Hepatic stellate cell (primary cell): ENCODE measurements around the gene GNA12.
"Not testable (repeated sequence)": the region's sequence is repeated elsewhere in the genome, so short reads cannot be mapped to it uniquely, and the experiment has no call there.

ENCODE experiments used
- DNase-seq: peaks from one replicate; pipeline ENCODE4 v3.0.0; 2011; ENCODE audit warnings: low spot score

Gene GNA12

GRCh38 chr7:2691011-2691707, 152.9 kb downstream of the GNA12 start:
- no peak for DNase-seq

GRCh38 chr7:2689951-2690705, 154.0 kb downstream of the GNA12 start:
- DNase-seq, result peak; percentile 86

GRCh38 chr7:2689343-2689847, 154.7 kb downstream of the GNA12 start:
- peak; percentile 70 for DNase-seq

GRCh38 chr7:2688409-2689342, 155.4 kb downstream of the GNA12 start:
- peak; percentile 55 for DNase-seq

DNA sequence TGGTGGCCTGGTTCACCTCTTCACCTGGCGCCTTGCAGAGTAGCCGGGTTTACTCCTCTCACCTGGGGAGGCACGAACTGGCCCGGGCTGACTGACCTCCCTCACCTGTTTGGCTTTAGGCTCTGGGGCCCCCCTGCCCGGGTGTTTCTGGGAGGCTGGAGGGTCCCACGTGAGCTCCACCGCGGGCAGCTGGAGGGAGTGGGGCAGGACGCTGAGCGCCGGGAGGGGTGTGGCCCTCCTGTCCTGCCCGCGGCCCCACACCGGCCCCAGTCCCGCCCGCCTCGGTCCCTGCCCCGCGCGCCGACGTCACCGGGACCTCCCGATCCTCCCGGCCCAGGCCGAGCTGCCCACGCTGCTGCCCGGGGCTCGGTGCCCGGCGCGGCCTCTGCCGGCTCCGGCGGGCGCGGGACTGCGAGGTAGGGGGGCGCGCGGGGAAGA, 156.2 kb downstream of the GNA12 start, which contains the start of gene AMZ1:
Gene AMZ1, plus strand, starts transcription at position 322 of the 438 bp plus-strand sequence. CDS start 12,250 bp downstream, outside the sequence.
- peak; percentile 74 for DNase-seq

DNA sequence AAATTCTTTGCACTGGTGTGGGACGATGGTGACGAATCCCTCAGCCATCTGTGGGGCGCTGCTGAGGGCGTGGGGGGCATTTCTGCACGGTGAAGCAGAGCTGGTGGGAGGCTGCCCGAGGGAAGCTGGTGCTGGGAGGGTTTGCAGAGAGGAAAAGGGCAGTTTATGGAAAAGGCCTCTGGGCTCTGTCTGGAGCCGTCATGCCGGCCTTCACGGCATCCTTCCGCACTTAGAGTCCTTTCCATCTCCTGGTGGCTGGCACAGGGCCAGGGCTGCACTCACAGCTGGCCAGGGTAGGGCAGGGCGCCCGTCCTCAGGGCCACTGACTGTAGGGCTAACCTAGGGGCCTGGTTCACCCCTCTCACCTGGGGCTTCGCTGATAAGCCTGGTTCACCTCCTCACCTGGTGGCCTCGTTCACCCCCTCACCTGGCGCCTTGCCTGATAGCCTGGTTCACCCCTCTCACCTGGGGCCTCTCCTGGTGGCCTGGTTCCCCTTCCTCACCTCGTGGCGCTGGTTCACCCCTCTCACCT, 156.7 kb downstream of the GNA12 start:
- DNase-seq, result peak; percentile 90

- DNase-seq, result no peak
These were observed 158.0 kb downstream of the GNA12 start for GRCh38 chr7:2686101-2686500.

- no peak for DNase-seq
These were observed 159.6 kb downstream of the GNA12 start for GRCh38 chr7:2684501-2684900.

DNA sequence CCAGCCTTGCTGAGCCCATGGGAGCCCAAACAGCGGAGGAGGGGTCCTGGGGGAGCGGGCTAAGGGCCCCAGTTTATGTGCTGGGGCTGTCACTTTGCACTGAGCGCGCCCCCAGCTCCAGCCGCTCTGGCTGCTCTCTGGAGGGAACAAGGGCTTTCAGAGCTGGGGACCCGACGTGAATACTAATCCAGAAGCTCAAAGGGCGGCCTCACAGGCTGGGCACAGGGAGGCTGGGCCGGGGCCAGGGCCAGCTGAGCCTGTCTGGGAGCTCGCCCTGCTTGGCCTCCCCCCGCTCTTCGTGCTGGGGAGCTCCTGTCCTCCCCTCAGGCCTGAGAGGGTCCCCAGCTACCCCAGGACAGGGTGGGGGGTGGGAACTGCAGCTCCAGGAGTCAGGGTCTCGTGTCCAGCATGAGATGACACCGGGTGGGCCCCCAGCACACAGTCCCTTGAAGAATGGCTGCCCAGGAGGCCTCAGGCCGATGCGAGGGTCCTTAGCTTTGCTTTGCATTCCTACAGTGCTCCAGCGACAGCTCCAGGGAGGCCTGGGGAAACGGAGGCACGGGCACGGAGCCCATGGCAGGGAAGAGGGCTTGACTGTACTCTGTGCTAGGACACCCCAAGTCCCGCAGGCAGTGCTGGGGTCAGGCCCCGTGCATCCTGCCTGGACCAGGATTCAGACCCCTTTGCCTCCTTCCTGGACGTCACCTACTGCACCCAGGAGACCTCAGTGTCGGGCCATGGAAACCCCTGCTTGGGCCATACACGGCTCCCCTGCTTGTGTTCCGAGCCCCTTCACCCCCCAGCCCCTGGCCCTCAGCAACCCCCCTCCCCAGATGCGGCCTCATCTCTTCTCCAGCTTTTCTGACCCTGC, 161.9 kb downstream of the GNA12 start:
- no peak for DNase-seq

GRCh38 chr7:2680792-2681490, 163.2 kb downstream of the GNA12 start:
- DNase-seq, result peak; percentile 87

DNA sequence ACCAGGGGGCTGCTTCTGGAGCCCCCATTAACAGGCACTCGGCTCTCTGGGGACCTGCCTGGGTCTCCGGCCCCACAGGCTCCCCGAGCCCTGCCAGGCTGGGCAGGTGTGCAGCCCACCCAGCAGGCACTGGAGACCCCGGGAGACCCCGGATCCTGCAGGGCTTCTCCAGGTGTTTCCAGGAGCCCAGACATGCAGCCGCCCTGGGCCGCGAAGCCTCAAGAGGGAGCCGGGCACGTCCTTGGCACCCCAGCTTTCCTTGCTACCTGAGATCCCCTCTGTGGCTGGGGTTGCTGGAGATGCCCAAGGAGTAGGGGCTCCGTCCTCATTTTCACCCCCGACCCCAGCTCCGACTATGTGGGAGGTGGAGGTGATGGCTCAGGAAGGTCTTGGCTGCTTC, 163.9 kb downstream of the GNA12 start:
- no peak for DNase-seq

DNA sequence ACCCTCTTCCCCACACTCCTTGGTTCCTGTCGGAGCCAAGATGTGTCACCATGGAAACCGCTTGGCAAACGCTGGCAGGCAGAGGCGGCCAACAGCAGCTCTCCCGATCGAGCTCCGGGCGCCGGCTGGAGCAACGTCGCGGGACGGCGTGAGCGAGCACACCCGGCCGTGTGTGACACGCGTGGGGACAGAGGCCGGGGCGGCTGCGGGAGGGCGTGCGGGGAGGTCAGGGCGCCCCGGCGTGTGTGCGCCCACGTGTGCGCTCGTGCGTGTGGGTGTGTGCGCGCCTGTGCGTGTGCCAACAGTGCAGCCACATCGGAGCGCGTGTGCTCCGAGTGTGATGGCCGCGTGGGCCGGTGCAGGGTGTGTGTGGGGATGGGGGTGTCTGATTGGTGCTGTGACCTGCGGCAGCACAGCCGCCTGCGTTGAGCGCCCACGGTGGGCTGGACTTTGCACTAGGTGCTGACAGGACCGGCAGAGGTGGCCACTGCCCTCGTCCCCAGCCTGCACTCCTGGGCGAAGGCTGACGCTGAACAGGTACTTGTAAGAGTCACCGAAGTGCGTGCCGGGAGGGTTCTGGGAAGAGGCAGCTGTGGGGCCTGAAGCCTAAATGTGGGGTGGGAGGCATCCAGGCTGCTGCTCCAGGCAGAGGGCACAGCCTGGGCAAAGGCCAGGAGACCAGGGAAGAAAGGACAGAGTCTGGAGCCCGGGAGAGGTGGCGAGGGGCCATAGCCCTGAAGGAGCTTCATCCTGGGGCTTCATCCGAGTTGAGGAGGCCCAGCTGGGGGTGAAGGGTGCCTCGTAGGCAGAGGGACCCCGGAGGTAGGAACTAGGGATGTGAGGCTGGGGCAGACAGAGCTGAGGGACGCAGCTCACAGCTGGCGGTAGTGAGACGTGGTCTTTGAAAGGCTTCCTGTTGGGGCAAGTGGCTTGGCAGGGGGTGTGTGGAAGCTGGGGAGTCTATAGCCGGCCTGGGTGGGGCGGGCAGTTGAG, 164.7 kb downstream of the GNA12 start:
- DNase-seq, result not testable (repeated sequence)

GRCh38 chr7:2678454-2678853, 165.7 kb downstream of the GNA12 start:
- not testable (repeated sequence) for DNase-seq
